KOPT-K1 (cell line): ENCODE results near the gene CLSTN2.

Experiments
- H3K27ac ChIP-seq: fragments of 200-600 bp; sonication (generic); 2 replicates; pipeline ENCODE4 v1.5.1; 2016; ENCODE audit warnings: antibody characterized with exemption, mild to moderate bottlenecking, low read depth, low read length; ENCODE audit not compliant: poor library complexity, severe bottlenecking
- H3K36me3 ChIP-seq: fragments of 200-600 bp; sonication (generic); 2 replicates; pipeline ENCODE4 v1.5.1; 2017; ENCODE audit warnings: antibody characterized with exemption, mild to moderate bottlenecking, low read length, moderate library complexity; ENCODE audit not compliant: insufficient read depth
- H3K9me3 ChIP-seq: fragments of 200-600 bp; sonication (generic); 2 replicates; pipeline ENCODE4 v1.5.1; 2017; ENCODE audit warnings: antibody characterized with exemption, low read length, mild to moderate bottlenecking; ENCODE audit not compliant: insufficient read depth, poor library complexity, severe bottlenecking

The CLSTN2 gene

GRCh38 chr3:140448001-140448400 lies 513.0 kb downstream of the CLSTN2 start:
- Histone ChIP-seq H3K9me3 (no peaks in the 10 kb centered on the region), H3K36me3 (no peaks in the 10 kb centered on the region)

DNA sequence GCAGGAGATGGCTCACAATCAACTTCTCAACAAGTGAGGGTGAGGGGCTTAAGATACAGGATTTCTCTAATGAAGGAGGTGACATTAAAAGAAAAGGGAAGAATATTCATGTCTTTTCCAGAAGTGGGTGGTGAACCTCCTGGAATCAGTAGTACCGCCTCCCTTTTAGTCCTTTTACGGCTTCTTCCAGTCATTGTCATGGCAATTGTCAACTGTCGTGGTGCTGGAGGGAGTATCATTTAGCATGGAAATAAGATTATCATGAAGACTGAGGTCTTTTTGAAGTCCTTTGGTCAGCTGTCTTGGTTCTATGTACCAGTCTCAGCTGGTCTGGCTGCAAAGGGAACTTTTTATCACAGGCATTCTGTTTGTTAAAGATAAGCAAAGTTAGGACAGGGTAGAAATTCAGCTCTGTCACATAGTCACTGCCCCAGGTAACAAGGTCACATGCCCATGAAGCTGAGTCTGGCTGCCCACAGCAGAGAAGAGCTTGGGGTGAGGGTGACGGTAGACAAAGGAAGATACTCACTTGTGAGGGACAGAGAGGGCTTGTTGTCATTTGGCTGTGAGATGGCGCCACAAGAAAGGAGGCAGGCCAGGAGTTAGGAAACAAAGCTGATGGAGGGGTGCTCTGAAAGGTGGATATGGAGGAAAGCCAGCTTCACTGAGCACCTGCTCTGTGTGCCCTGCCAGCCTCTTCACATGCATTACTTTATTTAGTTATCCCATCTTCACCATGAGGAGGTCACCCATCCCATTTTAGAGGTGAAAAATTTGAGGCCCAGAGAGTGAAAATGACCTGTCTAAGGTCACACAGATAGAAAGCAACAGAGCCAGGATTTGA lies 514.6 kb downstream of the CLSTN2 start:
- Histone ChIP-seq H3K27ac (no peak overlapping the region), H3K36me3 (no peaks in the 10 kb centered on the region), H3K9me3 (no peaks in the 10 kb centered on the region)

More at GRCh38 chr3:140448001-140448400, 513.0 kb downstream of the CLSTN2 start:
- H3K27ac ChIP-seq: no peak overlapping the region

GRCh38 chr3:140453750-140454149 lies 518.8 kb downstream of the CLSTN2 start:
- Histone ChIP-seq H3K9me3 (no peaks in the 10 kb centered on the region), H3K27ac (no peak overlapping the region), H3K36me3 (no peaks in the 10 kb centered on the region)

GRCh38 chr3:140455521-140456214 lies 520.7 kb downstream of the CLSTN2 start:
- H3K9me3 ChIP-seq: no peaks in the 10 kb centered on the region
- H3K36me3 ChIP-seq: no peaks in the 10 kb centered on the region
- no peak overlapping the region for H3K27ac ChIP-seq

DNA sequence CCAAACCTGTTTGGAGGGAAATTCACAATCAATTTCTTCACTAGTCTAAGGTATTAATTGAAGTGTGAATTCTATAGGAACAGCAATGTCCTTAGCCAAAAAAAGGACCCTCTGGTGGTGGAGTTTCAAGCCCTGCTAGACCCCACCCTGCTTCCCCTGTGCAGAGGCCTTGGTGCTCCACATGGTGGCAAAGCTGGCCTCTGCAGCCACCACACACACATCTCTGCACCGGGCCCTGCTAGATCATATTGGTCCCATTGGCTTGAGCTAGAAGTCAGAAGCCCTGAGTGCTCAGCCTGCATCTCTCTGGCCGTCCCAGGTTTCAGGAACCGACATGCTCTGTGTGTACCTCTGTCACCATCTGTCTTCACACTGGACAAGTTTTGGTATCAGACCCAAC lies 522.0 kb downstream of the CLSTN2 start:
- no peaks in the 10 kb centered on the region for H3K36me3 ChIP-seq
- H3K27ac ChIP-seq: no peak overlapping the region
- H3K9me3 ChIP-seq: no peaks in the 10 kb centered on the region

- H3K36me3 ChIP-seq: no peaks in the 10 kb centered on the region
- no peaks in the 10 kb centered on the region for H3K9me3 ChIP-seq
- no peak overlapping the region for H3K27ac ChIP-seq
These were observed 524.5 kb downstream of the CLSTN2 start for GRCh38 chr3:140459462-140459861.

DNA sequence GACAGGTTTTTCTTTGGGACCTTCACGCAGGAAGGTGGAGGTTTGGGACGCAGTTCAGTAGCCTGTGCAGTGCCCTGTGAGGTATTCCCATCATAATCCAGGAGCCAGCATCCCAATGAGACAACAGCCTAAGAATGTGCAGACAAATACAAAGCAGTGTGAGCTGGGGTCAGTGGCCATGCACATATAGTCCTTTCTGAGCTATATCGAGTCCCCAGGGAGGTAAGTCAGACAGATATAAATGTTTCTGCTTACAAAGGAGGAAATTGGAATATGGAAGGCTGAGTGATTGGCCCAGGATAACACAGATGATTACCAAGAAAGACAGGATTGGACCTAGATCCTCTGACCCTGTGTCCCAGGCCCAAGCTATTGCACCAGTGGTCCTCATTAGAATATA lies 526.3 kb downstream of the CLSTN2 start:
- Histone ChIP-seq H3K27ac (no peak overlapping the region), H3K9me3 (no peaks in the 10 kb centered on the region), H3K36me3 (no peaks in the 10 kb centered on the region)

GRCh38 chr3:140463355-140463754 lies 528.4 kb downstream of the CLSTN2 start:
- H3K36me3 ChIP-seq: no peaks in the 10 kb centered on the region
- no peaks in the 10 kb centered on the region for H3K9me3 ChIP-seq
- H3K27ac ChIP-seq: no peak overlapping the region

DNA sequence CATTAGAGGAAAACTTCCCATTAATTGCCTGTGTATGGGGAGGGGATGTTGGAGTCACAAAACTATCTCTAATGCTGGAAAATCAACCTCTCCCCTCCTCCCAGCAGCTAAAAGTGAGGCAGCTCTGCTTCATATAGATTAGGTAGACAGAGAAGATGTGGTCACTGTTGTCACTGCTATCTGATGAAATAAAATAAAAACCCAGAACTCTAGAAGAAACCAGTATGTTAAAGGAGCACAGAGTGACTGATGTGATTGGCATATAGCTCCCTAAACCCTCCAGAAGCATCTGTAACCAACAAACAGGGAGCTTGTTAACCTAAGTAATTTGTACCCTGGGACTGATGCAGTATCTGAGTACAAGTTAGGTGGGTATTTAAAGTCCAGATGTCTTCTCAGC lies 531.0 kb downstream of the CLSTN2 start:
- H3K9me3 ChIP-seq: no peaks in the 10 kb centered on the region
- no peaks in the 10 kb centered on the region for H3K36me3 ChIP-seq
- no peak overlapping the region for H3K27ac ChIP-seq

DNA sequence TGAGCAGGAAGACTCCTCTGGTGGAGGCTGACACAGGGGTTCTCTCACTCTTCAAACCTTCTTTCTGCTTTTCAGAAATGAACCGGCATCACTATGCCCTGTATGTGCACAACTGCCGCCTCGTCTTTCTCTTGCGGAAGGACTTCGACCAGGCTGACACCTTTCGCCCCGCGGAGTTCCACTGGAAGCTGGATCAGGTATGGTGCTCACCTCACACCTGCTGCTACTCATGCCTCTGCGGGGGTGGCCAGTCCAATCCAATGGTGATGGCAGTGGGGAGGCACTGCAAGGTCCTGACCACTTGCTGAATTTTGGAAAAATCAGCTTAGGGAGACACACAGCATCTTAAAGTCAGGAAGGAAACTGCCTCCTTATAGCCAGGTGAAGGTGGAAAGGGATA lies 531.5 kb downstream of the CLSTN2 start:
- H3K36me3 ChIP-seq: no peaks in the 10 kb centered on the region
- H3K27ac ChIP-seq: no peak overlapping the region
- H3K9me3 ChIP-seq: no peaks in the 10 kb centered on the region

- Histone ChIP-seq H3K36me3 (no peaks in the 10 kb centered on the region), H3K9me3 (no peaks in the 10 kb centered on the region), H3K27ac (no peak overlapping the region)
These were observed 532.2 kb downstream of the CLSTN2 start for GRCh38 chr3:140467104-140467577.

- Histone ChIP-seq H3K36me3 (no peaks in the 10 kb centered on the region), H3K27ac (no peak overlapping the region)
These were observed 532.9 kb downstream of the CLSTN2 start for GRCh38 chr3:140467796-140468315.

DNA sequence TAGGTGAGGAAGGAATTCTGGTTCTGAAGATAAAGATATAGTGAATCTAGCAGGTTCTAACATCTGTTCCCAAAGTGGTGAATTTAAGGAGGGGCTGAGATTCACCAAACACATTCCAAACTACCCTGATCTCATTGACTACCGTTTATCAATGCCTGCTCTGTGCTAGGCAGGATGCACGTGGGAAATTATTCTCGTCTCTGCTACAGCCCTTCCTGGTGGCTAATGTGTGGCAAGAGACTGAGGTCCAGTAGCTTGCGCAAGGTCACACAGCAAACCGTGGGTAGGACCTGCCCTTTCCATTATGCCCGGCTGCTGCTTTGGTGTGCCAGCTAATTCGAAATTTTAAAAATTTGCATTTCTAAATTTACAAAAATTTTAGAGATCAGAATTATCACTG lies 533.4 kb downstream of the CLSTN2 start:
- H3K9me3 ChIP-seq: no peaks in the 10 kb centered on the region
- H3K36me3 ChIP-seq: no peaks in the 10 kb centered on the region
- H3K27ac ChIP-seq: no peak overlapping the region

More at GRCh38 chr3:140467796-140468315, 532.9 kb downstream of the CLSTN2 start:
- H3K9me3 ChIP-seq: no peaks in the 10 kb centered on the region

GRCh38 chr3:140469491-140469890 lies 534.5 kb downstream of the CLSTN2 start:
- H3K27ac ChIP-seq: no peak overlapping the region

GRCh38 chr3:140470211-140470610 lies 535.2 kb downstream of the CLSTN2 start:
- no peaks in the 10 kb centered on the region for H3K36me3 ChIP-seq
- H3K27ac ChIP-seq: no peak overlapping the region
- no peaks in the 10 kb centered on the region for H3K9me3 ChIP-seq

More at GRCh38 chr3:140469491-140469890, 534.5 kb downstream of the CLSTN2 start:
- no peaks in the 10 kb centered on the region for H3K36me3 ChIP-seq
- no peaks in the 10 kb centered on the region for H3K9me3 ChIP-seq
